SH-SY5Y (cell line): ENCODE data around the gene DEFB124.

Source experiments
- GATA2 ChIP-seq: IDR thresholded peaks from 2 replicates; pipeline ENCODE4 v1.6.1; 2011; ENCODE audit warnings: mild to moderate bottlenecking, low read depth, low read length
- GATA3 ChIP-seq: IDR thresholded peaks from 2 replicates; pipeline ENCODE4 v1.6.1; 2011; ENCODE audit warnings: low read depth, mild to moderate bottlenecking, low read length, moderate library complexity

GRCh38 chr20:31505903-31506302, 31.0 kb upstream of the DEFB124 start:
- TF ChIP-seq GATA3 (no peak), GATA2 (no peak)
